Psoas muscle (tissue), 8 donors: ENCODE data around the gene MLH1. TPM values are rescaled to one million over a fixed set of nuclear protein-coding genes. Genes with fewer than 3 reads are reported as not detected.

ENCODE experiments used
- ATAC-seq, 4 donors: fragments of 200-7000 bp; cut with Tn5 transposase; one replicate each; pipeline ENCODE4 v1.9.1; 2020; ENCODE audit warnings: moderate library complexity in 3 of 4, mild to moderate bottlenecking in 2 of 4
- DNase-seq, 2 donors: peaks; one replicate each; pipeline ENCODE4 v3.0.0-alpha.2; 2020
- H3K27ac ChIP-seq: fragments of 200-600 bp; one replicate; pipeline ENCODE4 v1.8.0; 2022
- H3K27me3 ChIP-seq, 3 donors: fragments of 200-600 bp in 1 of 3; one replicate each; pipeline versions ENCODE4 v1.6.1 to v1.8.0; 2013 to 2022; ENCODE audit warnings: low read length in 2 of 3, mild to moderate bottlenecking in 2 of 3, moderate library complexity in 1 of 3; ENCODE audit not compliant: insufficient read depth in 3 of 3
- H3K36me3 ChIP-seq, 2 donors: fragments of 200-600 bp in 1 of 2; one replicate each; pipeline versions ENCODE4 v1.6.1 to v1.8.0; 2013 to 2022; ENCODE audit warnings: low read depth in 1 of 2, mild to moderate bottlenecking in 1 of 2, moderate library complexity in 1 of 2; ENCODE audit not compliant: insufficient read depth in 1 of 2
- H3K4me1 ChIP-seq: fragments of 200-600 bp; one replicate; pipeline ENCODE4 v1.8.0; 2022
- H3K4me3 ChIP-seq: fragments of 200-600 bp; one replicate; pipeline ENCODE4 v1.8.0; 2022; ENCODE audit warnings: mild to moderate bottlenecking
- H3K9me3 ChIP-seq: fragments of 200-600 bp; one replicate; pipeline ENCODE4 v1.8.0; 2022
- WGBS, 3 donors: extraction: QIAGEN DNeasy Blood & Tissue Kit; methylation state at CpG; one replicate each; pipeline versions ENCODE4 v1.1.6 to v1.1.7; 2013; 5-methylcytosine and 5-hydroxymethylcytosine counted together
- intact Hi-C, 2 donors: fragments of 100-400 bp; cut with DNase I; formaldehyde crosslinking; loops; one replicate each; pipeline versions ENCODE4 v1.11.0 to v1.14.2; 2022
- polyA plus RNA-seq, 3 donors: library from polyadenylated mRNA; stranded (reverse); fragments of 200-250 nt; gene quantifications; one replicate each; pipeline ENCODE4 v1.2.3, GENCODE V29; 2013
- total RNA-seq, 4 donors: library from RNA; stranded (reverse); fragmentation: NEBNext Ultra II Directional in 2 of 4; extraction: Animal tissue kit (Norgen Biotek cat#: 25700) in 2 of 4; gene quantifications; one replicate each; pipeline versions ENCODE4 v1.2.1 to v1.2.4, GENCODE V29; 2021 to 2023
- TF ChIP-seq, protein P1 (sequence below): fragments of 200-600 bp; IDR thresholded peaks from one replicate; pipeline ENCODE4 v1.8.0; 2022; ENCODE audit warnings: antibody characterized with exemption
- donor health status: healthy with polysubstance abuse.
- donor health status: DM: no; HTN: no; CAD: no; lungs with moderate emphysema.
- donor health status: Bipolar disorder and iron deficiency.
- donor health status: healthy.
- donor health status: DM: yes; HTN: yes; CAD: no.
- donor health status: DM: no; HTN: no; CAD: no.
- donor health status: DM: no; HTN: no; CAD: no.
- donor health status: DM: yes; HTN: yes; CAD: no.

The MLH1 gene
- total and polyA plus RNA-seq, 7 donors, result 26.5 to 37.7 (median 32.5) TPM

DNA sequence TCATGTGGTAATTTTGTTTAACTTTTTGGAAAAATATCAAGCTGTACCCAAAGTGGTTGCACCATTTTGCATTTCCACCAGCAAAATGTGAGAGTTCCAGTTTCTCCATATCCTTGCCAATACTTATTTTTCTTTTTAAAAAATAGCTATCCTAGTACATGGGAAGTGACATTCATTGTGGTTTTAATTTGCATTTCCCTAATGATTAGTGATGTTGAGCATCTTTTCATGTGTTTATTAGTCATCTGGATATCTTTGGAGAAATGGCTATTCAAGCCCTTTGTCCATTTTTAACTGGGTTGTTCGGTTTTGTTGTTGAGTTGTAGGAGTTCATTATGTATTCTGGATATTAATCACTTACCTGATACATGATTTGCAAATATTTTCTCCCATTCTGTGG is 29.0 kb upstream of the MLH1 start:
- Histone ChIP-seq H3K27ac (no peak overlapping the region), H3K27me3 (no peaks in the 10 kb centered on the region), H3K9me3 (no peaks in the 10 kb centered on the region), H3K4me3 (no peak overlapping the region), H3K36me3 (no peaks in the 10 kb centered on the region), H3K4me1 (no peaks in the 10 kb centered on the region)
- WGBS, 3 donors, result 90 to 98% (median 91%) methylated on average over 1 of the region's 1 CpG
- ATAC-seq, result no peak
- intact Hi-C loops, result no loop called here
- no peak for DNase-seq
- TF ChIP-seq, protein P1, sequence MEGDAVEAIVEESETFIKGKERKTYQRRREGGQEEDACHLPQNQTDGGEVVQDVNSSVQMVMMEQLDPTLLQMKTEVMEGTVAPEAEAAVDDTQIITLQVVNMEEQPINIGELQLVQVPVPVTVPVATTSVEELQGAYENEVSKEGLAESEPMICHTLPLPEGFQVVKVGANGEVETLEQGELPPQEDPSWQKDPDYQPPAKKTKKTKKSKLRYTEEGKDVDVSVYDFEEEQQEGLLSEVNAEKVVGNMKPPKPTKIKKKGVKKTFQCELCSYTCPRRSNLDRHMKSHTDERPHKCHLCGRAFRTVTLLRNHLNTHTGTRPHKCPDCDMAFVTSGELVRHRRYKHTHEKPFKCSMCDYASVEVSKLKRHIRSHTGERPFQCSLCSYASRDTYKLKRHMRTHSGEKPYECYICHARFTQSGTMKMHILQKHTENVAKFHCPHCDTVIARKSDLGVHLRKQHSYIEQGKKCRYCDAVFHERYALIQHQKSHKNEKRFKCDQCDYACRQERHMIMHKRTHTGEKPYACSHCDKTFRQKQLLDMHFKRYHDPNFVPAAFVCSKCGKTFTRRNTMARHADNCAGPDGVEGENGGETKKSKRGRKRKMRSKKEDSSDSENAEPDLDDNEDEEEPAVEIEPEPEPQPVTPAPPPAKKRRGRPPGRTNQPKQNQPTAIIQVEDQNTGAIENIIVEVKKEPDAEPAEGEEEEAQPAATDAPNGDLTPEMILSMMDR, result no peak

DNA sequence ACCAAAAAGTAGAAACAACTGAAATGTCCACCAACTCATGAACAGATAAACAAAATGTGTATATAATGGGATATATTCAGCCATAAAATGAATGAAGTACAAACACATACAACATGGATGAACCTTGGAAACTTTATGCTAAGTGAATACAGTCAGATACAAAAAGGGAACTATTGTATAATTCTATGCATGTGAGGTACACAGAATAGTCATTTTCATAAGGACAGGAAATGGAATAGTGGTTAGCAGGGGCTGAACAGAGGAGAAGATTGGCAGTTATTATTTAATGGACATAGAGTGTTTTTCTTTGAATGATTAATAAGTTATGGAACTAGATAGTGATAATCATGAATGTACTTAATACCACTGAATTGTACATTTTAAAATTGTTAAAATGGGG is 28.5 kb upstream of the MLH1 start:
- no peak for DNase-seq
- Histone ChIP-seq H3K9me3 (no peaks in the 10 kb centered on the region), H3K4me1 (no peaks in the 10 kb centered on the region), H3K27me3 (no peaks in the 10 kb centered on the region), H3K36me3 (no peaks in the 10 kb centered on the region), H3K4me3 (no peak overlapping the region), H3K27ac (no peak overlapping the region)
- ATAC-seq, result no peak
- TF ChIP-seq, protein P1, result no peak
- intact Hi-C loops, result no loop called here

DNA sequence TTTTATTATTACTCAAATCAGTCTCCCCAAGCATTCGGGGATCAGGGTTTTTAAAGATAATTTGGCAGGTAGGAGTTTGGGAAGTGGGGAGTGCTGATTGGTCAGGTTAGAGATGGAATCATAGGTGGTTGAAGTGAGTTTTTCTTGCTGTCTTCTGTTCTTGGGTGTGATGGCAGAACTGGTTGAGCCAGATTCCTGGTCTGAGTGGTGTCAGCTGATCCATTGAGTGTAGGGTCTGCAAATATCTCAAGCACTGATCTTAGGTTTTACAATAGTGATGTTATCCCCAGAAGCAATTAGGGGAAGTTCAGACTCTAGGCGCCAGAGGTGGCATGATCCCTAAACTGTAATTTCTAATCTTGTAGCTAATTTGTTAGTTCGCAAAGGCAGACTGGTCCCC is 27.9 kb upstream of the MLH1 start:
- no peak for DNase-seq
- no peak overlapping the region for H3K4me3 ChIP-seq
- no peak for ATAC-seq
- H3K36me3 ChIP-seq, result no peaks in the 10 kb centered on the region
- H3K27ac ChIP-seq, result no peak overlapping the region
- no peaks in the 10 kb centered on the region for H3K27me3 ChIP-seq
- TF ChIP-seq, protein P1, result no peak
- intact Hi-C loops, result no loop called here
- WGBS, 3 donors, result 81 to 83% (median 82%) methylated on average over 3 of the region's 3 CpGs
- no peaks in the 10 kb centered on the region for H3K9me3 ChIP-seq
- H3K4me1 ChIP-seq, result no peaks in the 10 kb centered on the region

DNA sequence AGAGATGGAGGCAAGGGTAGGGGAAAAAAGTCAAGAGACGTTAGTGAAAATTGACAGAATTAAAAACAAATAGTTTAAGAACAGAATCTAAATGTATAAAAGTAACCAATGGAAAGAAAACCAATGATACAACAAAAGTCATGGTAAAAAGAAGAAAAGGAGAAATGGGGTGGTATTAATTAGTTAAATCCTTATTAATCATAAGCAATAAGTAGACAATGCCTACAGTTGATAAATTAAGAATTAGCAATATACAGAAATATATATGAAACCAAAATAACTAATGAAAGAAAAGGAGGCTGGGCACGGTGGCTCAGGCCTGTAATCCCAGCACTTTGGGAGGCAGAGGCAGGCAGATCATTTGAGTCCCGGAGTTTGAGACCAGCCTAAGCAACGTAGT is 24.2 kb upstream of the MLH1 start:
- no peaks in the 10 kb centered on the region for H3K27me3 ChIP-seq
- no peak overlapping the region for H3K27ac ChIP-seq
- no peaks in the 10 kb centered on the region for H3K9me3 ChIP-seq
- 75 to 86% (median 83%) methylated on average over 4 of the region's 4 CpGs for WGBS, 3 donors
- TF ChIP-seq, protein P1, result no peak
- no peaks in the 10 kb centered on the region for H3K36me3 ChIP-seq
- ATAC-seq (no peak), DNase-seq (no peak)
- no peak overlapping the region for H3K4me3 ChIP-seq
- H3K4me1 ChIP-seq, result no peaks in the 10 kb centered on the region
- intact Hi-C loops, result no loop called here
